ENCODE data around the gene NDC80.

DNA sequence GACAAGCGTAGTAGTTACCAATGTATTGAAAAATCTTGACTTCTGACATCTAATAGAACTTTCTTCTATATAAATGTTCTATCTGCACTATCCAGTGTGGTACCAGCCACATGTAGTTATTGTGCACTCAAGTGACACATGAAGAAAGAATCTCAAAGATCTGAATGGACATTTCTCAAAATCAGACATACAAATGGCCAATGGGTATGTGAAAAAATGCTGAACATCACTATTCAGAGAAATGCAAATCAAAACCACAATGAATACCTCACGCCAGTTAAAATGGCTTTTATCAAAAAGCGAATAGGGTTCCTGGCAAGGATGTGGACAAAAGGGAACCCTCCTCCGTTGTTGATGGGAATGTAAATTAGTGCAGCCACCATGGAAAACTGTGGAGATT lies 46.7 kb downstream of the NDC80 start:
- TF ChIP-seq, protein P1, sequence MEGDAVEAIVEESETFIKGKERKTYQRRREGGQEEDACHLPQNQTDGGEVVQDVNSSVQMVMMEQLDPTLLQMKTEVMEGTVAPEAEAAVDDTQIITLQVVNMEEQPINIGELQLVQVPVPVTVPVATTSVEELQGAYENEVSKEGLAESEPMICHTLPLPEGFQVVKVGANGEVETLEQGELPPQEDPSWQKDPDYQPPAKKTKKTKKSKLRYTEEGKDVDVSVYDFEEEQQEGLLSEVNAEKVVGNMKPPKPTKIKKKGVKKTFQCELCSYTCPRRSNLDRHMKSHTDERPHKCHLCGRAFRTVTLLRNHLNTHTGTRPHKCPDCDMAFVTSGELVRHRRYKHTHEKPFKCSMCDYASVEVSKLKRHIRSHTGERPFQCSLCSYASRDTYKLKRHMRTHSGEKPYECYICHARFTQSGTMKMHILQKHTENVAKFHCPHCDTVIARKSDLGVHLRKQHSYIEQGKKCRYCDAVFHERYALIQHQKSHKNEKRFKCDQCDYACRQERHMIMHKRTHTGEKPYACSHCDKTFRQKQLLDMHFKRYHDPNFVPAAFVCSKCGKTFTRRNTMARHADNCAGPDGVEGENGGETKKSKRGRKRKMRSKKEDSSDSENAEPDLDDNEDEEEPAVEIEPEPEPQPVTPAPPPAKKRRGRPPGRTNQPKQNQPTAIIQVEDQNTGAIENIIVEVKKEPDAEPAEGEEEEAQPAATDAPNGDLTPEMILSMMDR (IDR thresholded peaks at IDR 0.05; ENCODE audit: insufficient read depth, low read length): no peak
- TF ChIP-seq POLR2AphosphoS5 (IDR thresholded peaks at IDR 0.05; ENCODE audit: low read depth): no peak
